ENCODE measurements around the gene KIF3C.

The KIF3C gene

GRCh38 chr2:25980076-25980887 is 2.0 kb downstream of the KIF3C start:
- no peak overlapping the region for H4K8ac ChIP-seq (ENCODE audit: low read depth, low read length)
- H2BK120ac ChIP-seq (ENCODE audit: low read depth, low read length): no peak overlapping the region
- H3K4me2 ChIP-seq (ENCODE audit: low read length): peak overlapping the region; percentile 8
- no peak overlapping the region for H2BK15ac ChIP-seq (replicated peaks; ENCODE audit: low read depth)
- no peak overlapping the region for H3K23ac ChIP-seq (ENCODE audit: low read length)
- peaks cover 20% of the 10 kb centered on the region for H3K79me1 ChIP-seq (ENCODE audit: low read length)
- H3K18ac ChIP-seq (ENCODE audit: low read length): no peak overlapping the region
- H3K27ac ChIP-seq (ENCODE audit: low read depth, low read length): no peak overlapping the region
- no peak overlapping the region for H3K4ac ChIP-seq (ENCODE audit: low read depth, low read length)
- no CpG with 5 or more reads among the region's 29 CpGs for WGBS (ENCODE audit: extremely low coverage, insufficient coverage, low lambda C conversion rate)
- H4K5ac ChIP-seq (ENCODE audit: low read length): no peak overlapping the region
- H3K27me3 ChIP-seq (ENCODE audit: insufficient read depth, low read length, poor library complexity): no peaks in the 10 kb centered on the region
- peaks cover 10% of the 10 kb centered on the region for H3K4me1 ChIP-seq (ENCODE audit: control insufficient read depth, low read depth, low read length)
- no peak overlapping the region for H3K4me3 ChIP-seq (ENCODE audit: low read length)
- H3K36me3 ChIP-seq (ENCODE audit: control insufficient read depth, insufficient read depth, low read length): no peaks in the 10 kb centered on the region
- no peak overlapping the region for H2AK5ac ChIP-seq (ENCODE audit: low read length)
- H3K9ac ChIP-seq (ENCODE audit: low read length): peak overlapping the region; percentile 41
- H3K79me2 ChIP-seq (ENCODE audit: control insufficient read depth, insufficient read depth, low read length): peaks cover 19% of the 10 kb centered on the region
- H2BK5ac ChIP-seq (ENCODE audit: low read length): no peak overlapping the region
- peak overlapping the region; percentile 65 for H3K56ac ChIP-seq (ENCODE audit: low read length)
- DNase-seq: no peak

DNA sequence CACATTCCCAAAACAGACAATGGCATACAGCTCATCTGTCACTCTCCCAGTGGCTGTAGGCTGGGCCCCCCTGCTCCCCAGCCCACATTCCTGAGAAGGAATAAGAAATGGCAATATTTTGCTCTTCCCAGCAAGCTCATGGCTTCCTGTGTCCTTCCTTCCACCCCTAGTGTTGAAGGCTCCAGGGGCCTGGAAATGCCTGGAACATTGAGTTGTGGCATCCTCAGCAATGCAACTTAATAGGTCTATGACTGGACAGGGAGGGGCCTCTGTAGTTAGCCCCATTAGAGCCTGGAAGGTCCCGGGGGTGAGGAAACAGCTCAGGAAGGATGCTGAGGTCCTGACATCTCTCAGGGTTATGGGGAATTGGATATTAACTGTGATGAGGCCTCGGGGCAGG is 3.3 kb downstream of the KIF3C start:
- H3K4me3 ChIP-seq (ENCODE audit: low read length): no peak overlapping the region
- H3K4me1 ChIP-seq (ENCODE audit: control insufficient read depth, low read depth, low read length): peaks cover 10% of the 10 kb centered on the region

DNA sequence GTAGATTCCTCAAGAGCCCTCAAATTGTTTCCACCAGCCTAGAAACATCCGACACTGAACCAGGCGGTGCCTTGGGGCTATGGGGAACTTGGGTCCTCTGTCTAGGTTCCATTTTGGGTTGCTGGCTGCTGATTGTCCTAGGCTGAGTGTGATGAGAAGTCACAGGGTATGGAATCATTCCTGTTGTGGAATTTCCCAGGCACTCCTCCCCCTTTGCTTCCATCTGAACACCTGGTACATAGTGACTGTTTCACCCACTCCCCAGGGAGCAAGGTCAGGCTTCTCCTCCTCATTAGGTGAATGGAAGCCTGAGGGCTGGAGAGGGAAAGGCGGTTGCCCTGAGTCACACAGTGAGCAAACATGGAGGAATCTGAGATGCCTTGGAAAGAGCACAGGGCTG is 4.5 kb downstream of the KIF3C start:
- Histone ChIP-seq H3K18ac (ENCODE audit: low read length) (no peak overlapping the region), H3K27ac (ENCODE audit: low read depth, low read length) (no peak overlapping the region), H3K36me3 (ENCODE audit: control insufficient read depth, insufficient read depth, low read length) (no peaks in the 10 kb centered on the region), H3K27me3 (ENCODE audit: insufficient read depth, low read length, poor library complexity) (no peaks in the 10 kb centered on the region), H2AK5ac (ENCODE audit: low read length) (no peak overlapping the region), H3K79me2 (ENCODE audit: control insufficient read depth, insufficient read depth, low read length) (peaks cover 19% of the 10 kb centered on the region), H3K9ac (ENCODE audit: low read length) (no peak overlapping the region), H3K4me3 (ENCODE audit: low read length) (no peak overlapping the region), H3K4me1 (ENCODE audit: control insufficient read depth, low read depth, low read length) (peaks cover 10% of the 10 kb centered on the region), H3K56ac (ENCODE audit: low read length) (peak overlapping the region; percentile 5), H3K79me1 (ENCODE audit: low read length) (peaks cover 20% of the 10 kb centered on the region), H3K23ac (ENCODE audit: low read length) (no peak overlapping the region), H4K5ac (ENCODE audit: low read length) (no peak overlapping the region), H3K4ac (ENCODE audit: low read depth, low read length) (no peak overlapping the region), H2BK5ac (ENCODE audit: low read length) (no peak overlapping the region), H2BK120ac (ENCODE audit: low read depth, low read length) (no peak overlapping the region), H4K8ac (ENCODE audit: low read depth, low read length) (no peak overlapping the region), H3K4me2 (ENCODE audit: low read length) (no peak overlapping the region), H2BK15ac (replicated peaks; ENCODE audit: low read depth) (no peak overlapping the region)
- WGBS (ENCODE audit: extremely low coverage, insufficient coverage, low lambda C conversion rate): no CpG with 5 or more reads among the region's 3 CpGs
- peak; percentile 55 for DNase-seq

More for the DNA sequence above, 3.3 kb downstream of the KIF3C start:
- Histone ChIP-seq H3K27me3 (ENCODE audit: insufficient read depth, low read length, poor library complexity) (no peaks in the 10 kb centered on the region), H3K36me3 (ENCODE audit: control insufficient read depth, insufficient read depth, low read length) (no peaks in the 10 kb centered on the region), H2BK120ac (ENCODE audit: low read depth, low read length) (no peak overlapping the region), H3K18ac (ENCODE audit: low read length) (no peak overlapping the region), H2BK5ac (ENCODE audit: low read length) (no peak overlapping the region), H3K4me2 (ENCODE audit: low read length) (no peak overlapping the region), H3K4ac (ENCODE audit: low read depth, low read length) (no peak overlapping the region), H2AK5ac (ENCODE audit: low read length) (no peak overlapping the region), H4K8ac (ENCODE audit: low read depth, low read length) (no peak overlapping the region), H3K56ac (ENCODE audit: low read length) (no peak overlapping the region), H3K27ac (ENCODE audit: low read depth, low read length) (no peak overlapping the region), H3K23ac (ENCODE audit: low read length) (no peak overlapping the region), H3K79me1 (ENCODE audit: low read length) (peaks cover 20% of the 10 kb centered on the region), H4K5ac (ENCODE audit: low read length) (no peak overlapping the region), H2BK15ac (replicated peaks; ENCODE audit: low read depth) (no peak overlapping the region), H3K79me2 (ENCODE audit: control insufficient read depth, insufficient read depth, low read length) (peaks cover 19% of the 10 kb centered on the region), H3K9ac (ENCODE audit: low read length) (no peak overlapping the region)
- WGBS (ENCODE audit: extremely low coverage, insufficient coverage, low lambda C conversion rate): no CpG with 5 or more reads among the region's 2 CpGs
- DNase-seq: no peak

DNA sequence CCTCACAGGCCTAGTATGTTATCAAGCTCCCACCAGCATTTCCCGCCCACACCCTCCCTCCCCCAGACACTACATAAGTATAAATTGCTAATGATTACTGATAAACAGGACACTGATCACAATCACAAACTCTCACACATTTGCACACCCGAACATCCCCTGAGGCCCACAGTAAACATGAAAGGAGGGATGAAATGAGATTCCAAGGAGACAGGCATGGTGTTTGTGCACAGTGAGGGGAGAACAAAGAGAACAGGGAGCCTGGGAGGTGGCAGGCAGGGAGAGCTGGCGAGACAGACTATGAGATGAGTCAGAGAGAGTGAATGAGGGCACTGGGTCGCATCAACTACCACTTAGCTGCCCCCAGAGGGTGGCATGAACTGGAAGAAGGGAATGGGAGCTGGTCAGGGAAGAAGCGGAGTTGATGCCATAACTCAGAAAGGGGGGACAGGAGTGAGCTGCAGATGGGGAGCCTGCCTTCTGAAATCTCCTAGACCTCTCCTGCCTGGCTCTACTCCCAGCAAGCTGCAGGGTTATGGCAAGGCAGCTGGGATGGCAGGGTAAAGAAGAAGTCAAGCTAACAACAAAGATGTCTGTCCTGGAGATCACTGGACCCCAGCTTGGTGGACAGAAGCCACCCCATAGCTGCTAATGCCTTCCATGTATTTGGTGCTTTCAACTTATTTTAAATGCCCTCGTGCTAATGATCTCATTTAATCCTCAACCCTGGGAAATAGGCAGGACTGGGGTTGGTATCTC is 5.1 kb downstream of the KIF3C start:
- H4K8ac ChIP-seq (ENCODE audit: low read depth, low read length): no peak overlapping the region
- no peak overlapping the region for H4K5ac ChIP-seq (ENCODE audit: low read length)
- no CpG with 5 or more reads among the region's 6 CpGs for WGBS (ENCODE audit: extremely low coverage, insufficient coverage, low lambda C conversion rate)
- no peak overlapping the region for H2BK120ac ChIP-seq (ENCODE audit: low read depth, low read length)
- H3K27ac ChIP-seq (ENCODE audit: low read depth, low read length): no peak overlapping the region
- H2AK5ac ChIP-seq (ENCODE audit: low read length): no peak overlapping the region
- H3K27me3 ChIP-seq (ENCODE audit: insufficient read depth, low read length, poor library complexity): no peaks in the 10 kb centered on the region
- H3K23ac ChIP-seq (ENCODE audit: low read length): no peak overlapping the region
- peaks cover 10% of the 10 kb centered on the region for H3K4me1 ChIP-seq (ENCODE audit: control insufficient read depth, low read depth, low read length)
- H3K4me2 ChIP-seq (ENCODE audit: low read length): no peak overlapping the region
- peaks cover 22% of the 10 kb centered on the region for H3K79me1 ChIP-seq (ENCODE audit: low read length)
- H2BK15ac ChIP-seq (replicated peaks; ENCODE audit: low read depth): no peak overlapping the region
- peaks cover 20% of the 10 kb centered on the region for H3K79me2 ChIP-seq (ENCODE audit: control insufficient read depth, insufficient read depth, low read length)
- no peak overlapping the region for H2BK5ac ChIP-seq (ENCODE audit: low read length)
- no peak overlapping the region for H3K4me3 ChIP-seq (ENCODE audit: low read length)
- H3K18ac ChIP-seq (ENCODE audit: low read length): no peak overlapping the region
- H3K36me3 ChIP-seq (ENCODE audit: control insufficient read depth, insufficient read depth, low read length): peaks cover under 1% of the 10 kb centered on the region
- DNase-seq: peak; percentile 33
- no peak overlapping the region for H3K4ac ChIP-seq (ENCODE audit: low read depth, low read length)
- no peak overlapping the region for H3K9ac ChIP-seq (ENCODE audit: low read length)
- H3K56ac ChIP-seq (ENCODE audit: low read length): no peak overlapping the region

DNA sequence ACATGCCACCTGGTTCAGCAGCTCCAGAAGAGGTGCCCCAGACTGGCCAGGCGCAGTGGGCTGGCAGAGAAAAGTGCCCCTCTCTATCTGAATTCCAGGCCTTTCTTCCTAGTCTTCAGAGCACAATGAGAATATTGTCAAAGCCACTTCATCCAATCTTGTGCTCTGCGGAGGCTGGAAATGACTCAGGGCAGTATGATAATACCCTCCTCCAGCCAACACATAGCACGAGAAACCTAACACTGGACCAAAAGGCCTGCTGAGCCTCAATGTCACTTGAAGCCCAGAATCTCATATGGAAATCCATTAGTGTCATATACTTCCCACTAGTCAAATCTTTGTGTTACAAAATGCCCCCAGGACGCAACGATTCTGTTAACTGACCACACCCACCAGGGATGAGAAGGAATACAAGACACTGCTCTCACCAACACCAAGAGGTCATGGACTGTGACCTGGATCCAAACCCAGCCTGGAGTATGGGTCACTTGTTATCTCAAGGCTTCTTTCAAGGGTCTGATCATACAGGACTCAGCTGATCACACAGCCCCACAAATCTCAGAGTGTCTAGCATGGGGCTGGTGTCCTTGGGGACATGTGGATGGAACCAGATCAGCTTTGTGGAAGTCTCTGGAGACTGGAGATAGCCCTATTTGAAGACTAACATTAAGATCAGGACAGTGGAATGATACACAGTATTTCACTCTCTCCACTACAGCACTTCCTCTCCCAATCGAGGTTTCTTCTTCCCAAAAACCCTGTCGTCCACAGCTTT is 10.1 kb downstream of the KIF3C start:
- peaks cover 2% of the 10 kb centered on the region for H3K79me2 ChIP-seq (ENCODE audit: control insufficient read depth, insufficient read depth, low read length)
- H3K56ac ChIP-seq (ENCODE audit: low read length): no peak overlapping the region
- peaks cover 4% of the 10 kb centered on the region for H3K36me3 ChIP-seq (ENCODE audit: control insufficient read depth, insufficient read depth, low read length)
- H3K4me1 ChIP-seq (ENCODE audit: control insufficient read depth, low read depth, low read length): no peaks in the 10 kb centered on the region
- no peak overlapping the region for H3K18ac ChIP-seq (ENCODE audit: low read length)
- H3K23ac ChIP-seq (ENCODE audit: low read length): no peak overlapping the region
- no peak overlapping the region for H2BK120ac ChIP-seq (ENCODE audit: low read depth, low read length)
- H3K4me2 ChIP-seq (ENCODE audit: low read length): no peak overlapping the region
- no peaks in the 10 kb centered on the region for H3K27me3 ChIP-seq (ENCODE audit: insufficient read depth, low read length, poor library complexity)
- no peak overlapping the region for H3K27ac ChIP-seq (ENCODE audit: low read depth, low read length)
- H2AK5ac ChIP-seq (ENCODE audit: low read length): no peak overlapping the region
- H2BK5ac ChIP-seq (ENCODE audit: low read length): no peak overlapping the region
- H4K8ac ChIP-seq (ENCODE audit: low read depth, low read length): no peak overlapping the region
- no peak for DNase-seq
- H3K9ac ChIP-seq (ENCODE audit: low read length): no peak overlapping the region
- no peak overlapping the region for H4K5ac ChIP-seq (ENCODE audit: low read length)
- H2BK15ac ChIP-seq (replicated peaks; ENCODE audit: low read depth): no peak overlapping the region
- no peak overlapping the region for H3K4me3 ChIP-seq (ENCODE audit: low read length)
- H3K4ac ChIP-seq (ENCODE audit: low read depth, low read length): no peak overlapping the region
- H3K79me1 ChIP-seq (ENCODE audit: low read length): peaks cover 10% of the 10 kb centered on the region
- WGBS (ENCODE audit: extremely low coverage, insufficient coverage, low lambda C conversion rate): no CpG with 5 or more reads among the region's 7 CpGs

All from mesendoderm (in vitro differentiated cells).